Mesenchymal stem cell (in vitro differentiated cells and primary cell): ENCODE results near the gene ARRB1.

ENCODE experiments used
- DNase-seq: peaks from one replicate; pipeline ENCODE4 v3.0.0-alpha.2; 2013
- H2AFZ ChIP-seq: one replicate; pipeline ENCODE4 v1.6.1; 2013; ENCODE audit warnings: low read depth, mild to moderate bottlenecking, control low read depth, inconsistent platforms, low read length, moderate library complexity
- H2AK5ac ChIP-seq: 2 replicates; pipeline ENCODE4 v1.6.1; 2013; ENCODE audit warnings: low read length, moderate library complexity, mild to moderate bottlenecking, inconsistent platforms; ENCODE audit not compliant: severe bottlenecking
- H2BK120ac ChIP-seq: one replicate; pipeline ENCODE4 v1.6.1; 2013; ENCODE audit warnings: low read depth, mild to moderate bottlenecking, inconsistent platforms, low read length, moderate library complexity
- H2BK12ac ChIP-seq, 2 experiments: one replicate each; pipeline ENCODE4 v1.6.1; 2013; ENCODE audit warnings: inconsistent platforms in 2 of 2, low read length in 2 of 2, mild to moderate bottlenecking in 2 of 2, moderate library complexity in 2 of 2, control low read depth in 1 of 2
- H2BK15ac ChIP-seq: one replicate; pipeline ENCODE4 v1.6.1; 2013; ENCODE audit warnings: mild to moderate bottlenecking, low read depth, inconsistent platforms; ENCODE audit not compliant: poor library complexity, severe bottlenecking
- H2BK5ac ChIP-seq: 2 replicates; pipeline ENCODE4 v1.6.1; 2013; ENCODE audit warnings: low read depth, mild to moderate bottlenecking, low read length, control low read depth, inconsistent platforms; ENCODE audit not compliant: poor library complexity, severe bottlenecking
- H3K14ac ChIP-seq, 2 experiments: one replicate each; pipeline ENCODE4 v1.6.1; 2013; ENCODE audit warnings: inconsistent platforms in 2 of 2, low read length in 2 of 2, control low read depth in 1 of 2, mild to moderate bottlenecking in 1 of 2, moderate library complexity in 1 of 2
- H3K18ac ChIP-seq, 2 experiments: one replicate each; pipeline ENCODE4 v1.6.1; 2013; ENCODE audit warnings: inconsistent platforms in 2 of 2, low read length in 2 of 2, control low read depth in 1 of 2, low read depth in 1 of 2, mild to moderate bottlenecking in 1 of 2
- H3K23ac ChIP-seq, 2 experiments: one replicate each; pipeline ENCODE4 v1.6.1; 2013; ENCODE audit warnings: inconsistent platforms in 2 of 2, low read length in 2 of 2, mild to moderate bottlenecking in 2 of 2, moderate library complexity in 2 of 2, control low read depth in 1 of 2
- H3K27ac ChIP-seq: 2 replicates; pipeline ENCODE4 v1.5.1; 2013; ENCODE audit warnings: mild to moderate bottlenecking, moderate library complexity, low read length, control low read depth, inconsistent platforms; ENCODE audit not compliant: poor library complexity, severe bottlenecking
- H3K27me3 ChIP-seq, 2 experiments: 2 replicates each; pipeline versions ENCODE4 v1.6.1 to v1.7.0; 2013; ENCODE audit warnings: low read length in 2 of 2, mild to moderate bottlenecking in 2 of 2, moderate library complexity in 2 of 2, control low read depth in 1 of 2, inconsistent platforms in 1 of 2; ENCODE audit not compliant: control insufficient read depth in 1 of 2, insufficient read depth in 1 of 2
- H3K36me3 ChIP-seq, 2 experiments: 2 replicates each; pipeline versions ENCODE4 v1.6.1 to v1.7.0; 2013; ENCODE audit warnings: low read length in 2 of 2, control low read depth in 1 of 2, inconsistent platforms in 1 of 2, low read depth in 1 of 2, mild to moderate bottlenecking in 1 of 2; ENCODE audit not compliant: insufficient read depth in 2 of 2, control insufficient read depth in 1 of 2
- H3K4ac ChIP-seq, 2 experiments: one replicate each; pipeline ENCODE4 v1.6.1; 2013; ENCODE audit warnings: inconsistent platforms in 2 of 2, low read length in 2 of 2, mild to moderate bottlenecking in 2 of 2, moderate library complexity in 2 of 2, control low read depth in 1 of 2, low read depth in 1 of 2
- H3K4me1 ChIP-seq: 2 replicates; pipeline ENCODE4 v1.6.1; 2013; ENCODE audit warnings: low read depth, low read length, control low read depth; ENCODE audit not compliant: control insufficient read depth, insufficient read depth
- H3K4me2 ChIP-seq: 2 replicates; pipeline ENCODE4 v1.6.1; 2013; ENCODE audit warnings: low read length, mild to moderate bottlenecking, inconsistent platforms; ENCODE audit not compliant: poor library complexity, severe bottlenecking
- H3K4me3 ChIP-seq, 2 experiments: 2 replicates each; pipeline versions ENCODE4 v1.5.1 to v1.7.0; 2013; ENCODE audit warnings: low read length in 2 of 2, mild to moderate bottlenecking in 2 of 2, control low read depth in 1 of 2, low read depth in 1 of 2; ENCODE audit not compliant: insufficient read depth in 1 of 2
- H3K79me1 ChIP-seq: replicated peaks from 2 replicates; pipeline ENCODE4 v1.6.1; 2013; ENCODE audit warnings: mild to moderate bottlenecking, control low read depth, low read length, inconsistent platforms; ENCODE audit not compliant: poor library complexity, severe bottlenecking
- H3K9ac ChIP-seq: 2 replicates; pipeline ENCODE4 v1.7.0; 2013; ENCODE audit warnings: mild to moderate bottlenecking, low read length, moderate library complexity
- H3K9me3 ChIP-seq: 2 replicates; pipeline ENCODE4 v1.7.0; 2013; ENCODE audit warnings: mild to moderate bottlenecking, low read length; ENCODE audit not compliant: control insufficient read depth
- H4K8ac ChIP-seq: one replicate; pipeline ENCODE4 v1.6.1; 2013; ENCODE audit warnings: inconsistent platforms, mild to moderate bottlenecking, low read length, moderate library complexity
- H4K91ac ChIP-seq: one replicate; pipeline ENCODE4 v1.6.1; 2013; ENCODE audit warnings: mild to moderate bottlenecking, low read length, inconsistent platforms
- WGBS: methylation state at CpG from one replicate; pipeline ENCODE4 v1.1.7; 2013; ENCODE audit warnings: mixed read lengths; 5-methylcytosine and 5-hydroxymethylcytosine counted together

Gene ARRB1

GRCh38 chr11:75241906-75242644 is 109.4 kb downstream of the ARRB1 start:
- Histone ChIP-seq H3K27me3 (peaks cover 77 to 86% of the 10 kb centered on the region in 2 experiments), H3K27ac (no peak overlapping the region), H2AK5ac (no peak overlapping the region), H4K8ac (peak overlapping the region; percentile 79), H2BK120ac (no peak overlapping the region), H3K4me2 (peak overlapping the region; percentile 96), H4K91ac (no peak overlapping the region), H3K23ac (peak overlapping the region; percentile 20 to 34), H2AFZ (peak overlapping the region; percentile 83), H3K36me3 (peaks cover 0 to 4% of the 10 kb centered on the region in 2 experiments), H3K4ac (no peak overlapping the region), H3K4me1 (peaks cover 16% of the 10 kb centered on the region), H3K14ac (no peak overlapping the region), H3K9ac (peak overlapping the region; percentile 60), H3K18ac (peak overlapping the region; percentile 25 to 29), H2BK5ac (no peak overlapping the region), H2BK15ac (no peak overlapping the region), H3K9me3 (no peaks in the 10 kb centered on the region), H2BK12ac (no peak overlapping the region), H3K79me1 (no peaks in the 10 kb centered on the region), H3K4me3 (peak overlapping the region; percentile 50 to 74)
- WGBS = 12% methylated on average over 68 of the region's 72 CpGs
- no peak for DNase-seq

DNA sequence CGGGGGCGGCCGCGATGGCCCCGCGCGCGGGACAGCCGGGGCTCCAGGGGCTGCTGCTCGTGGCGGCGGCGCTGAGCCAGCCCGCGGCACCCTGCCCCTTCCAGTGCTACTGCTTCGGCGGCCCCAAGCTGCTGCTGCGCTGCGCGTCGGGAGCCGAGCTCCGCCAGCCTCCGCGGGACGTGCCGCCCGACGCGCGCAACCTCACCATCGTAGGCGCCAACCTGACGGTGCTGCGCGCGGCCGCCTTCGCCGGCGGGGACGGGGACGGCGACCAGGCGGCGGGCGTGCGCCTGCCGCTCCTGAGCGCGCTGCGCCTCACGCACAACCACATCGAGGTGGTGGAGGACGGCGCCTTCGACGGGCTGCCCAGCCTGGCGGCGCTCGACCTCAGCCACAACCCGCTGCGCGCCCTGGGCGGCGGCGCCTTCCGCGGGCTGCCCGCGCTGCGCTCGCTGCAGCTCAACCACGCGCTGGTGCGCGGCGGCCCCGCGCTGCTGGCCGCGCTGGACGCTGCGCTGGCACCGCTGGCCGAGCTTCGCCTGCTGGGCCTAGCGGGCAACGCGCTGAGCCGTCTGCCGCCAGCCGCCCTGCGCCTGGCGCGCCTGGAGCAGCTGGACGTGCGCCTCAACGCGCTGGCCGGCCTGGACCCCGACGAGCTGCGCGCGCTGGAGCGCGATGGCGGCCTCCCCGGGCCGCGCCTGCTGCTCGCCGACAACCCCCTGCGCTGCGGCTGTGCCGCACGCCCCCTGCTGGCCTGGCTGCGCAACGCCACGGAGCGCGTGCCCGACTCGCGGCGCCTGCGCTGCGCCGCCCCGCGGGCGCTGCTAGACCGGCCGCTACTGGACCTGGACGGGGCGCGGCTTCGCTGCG is 110.2 kb downstream of the ARRB1 start:
- Histone ChIP-seq H2AFZ (peak overlapping the region; percentile 90), H3K4me3 (peak overlapping the region; percentile 61 to 74), H2BK120ac (no peak overlapping the region), H3K14ac (peak overlapping the region in 1 of 2 experiments; percentile 32), H2AK5ac (no peak overlapping the region), H4K91ac (no peak overlapping the region), H3K27ac (no peak overlapping the region), H3K9ac (peak overlapping the region; percentile 60), H3K23ac (peak overlapping the region in 1 of 2 experiments; percentile 70), H2BK12ac (no peak overlapping the region), H3K36me3 (peaks cover 0 to 4% of the 10 kb centered on the region in 2 experiments), H3K27me3 (peaks cover 80 to 83% of the 10 kb centered on the region in 2 experiments), H2BK5ac (no peak overlapping the region), H3K4me2 (peak overlapping the region; percentile 96), H3K79me1 (no peaks in the 10 kb centered on the region), H3K18ac (peak overlapping the region in 1 of 2 experiments; percentile 31), H3K4ac (no peak overlapping the region), H3K4me1 (peaks cover 16% of the 10 kb centered on the region), H3K9me3 (no peaks in the 10 kb centered on the region), H2BK15ac (no peak overlapping the region), H4K8ac (peak overlapping the region; percentile 55)
- WGBS = under 1% methylated on average over 75 of the region's 140 CpGs
- DNase-seq = peak; percentile 79

GRCh38 chr11:75240311-75241035 is 111.0 kb downstream of the ARRB1 start, which contains the start of gene TPBGL:
Gene TPBGL (plus strand): TSS chr11:75240774. CDS start chr11:75241050, 276 bp downstream.
- Histone ChIP-seq H3K9me3 (no peaks in the 10 kb centered on the region), H3K4me1 (peaks cover 16% of the 10 kb centered on the region), H4K91ac (no peak within 1 kb of the TSS), H2AK5ac (no peak within 1 kb of the TSS), H2BK12ac (no peak within 1 kb of the TSS), H3K79me1 (no peaks in the 10 kb centered on the region), H2BK120ac (no peak within 1 kb of the TSS), H3K27ac (no peak within 1 kb of the TSS), H2BK15ac (peak within 1 kb of the TSS; percentile 15), H3K36me3 (peaks cover 0 to 4% of the 10 kb centered on the region in 2 experiments), H3K23ac (peak within 1 kb of the TSS in 1 of 2 experiments; percentile 70), H3K4ac (no peak within 1 kb of the TSS), H3K9ac (no peak within 1 kb of the TSS), H3K18ac (peak within 1 kb of the TSS in 1 of 2 experiments; percentile 31), H4K8ac (peak within 1 kb of the TSS; percentile 55), H3K4me3 (peak within 1 kb of the TSS; percentile 61 to 74), H3K4me2 (peak within 1 kb of the TSS; percentile 96), H2BK5ac (no peak within 1 kb of the TSS), H3K27me3 (peaks cover 78 to 83% of the 10 kb centered on the region in 2 experiments), H2AFZ (peak within 1 kb of the TSS; percentile 90), H3K14ac (peak within 1 kb of the TSS in 1 of 2 experiments; percentile 32)
- WGBS = 2% methylated on average over 30 of the region's 58 CpGs
- DNase-seq = no peak
